ENCODE results near the gene VSIG10L.

VSIG10L gene

GRCh38 chr19:51367565-51368365 lies 25.8 kb upstream of the VSIG10L start:
- Histone ChIP-seq H3K4me2 (peak overlapping the region; percentile 95 to 100 (median 99)), H3K27me3 (no peaks in the 10 kb centered on the region), H3K36me3 (0 out of 22 replicates have a peak, but pooled peaks cover 0 to 5% (median 0%) of the 10 kb centered on the region in 11 experiments), H4K20me1 (peaks cover 0 to 4% (median 0%) of the 10 kb centered on the region in 11 experiments; a peak in 2 of 22 replicates), H3K4me1 (peaks cover 72 to 77% (median 74%) of the 10 kb centered on the region in 10 experiments), H3K27ac (peak overlapping the region; percentile 65 to 99 (median 93); a peak in 21 of 22 replicates), H3K9me3 (replicated peaks in 1 of 11) (no peaks in the 10 kb centered on the region), H3K9ac (peak overlapping the region; percentile 78 to 97 (median 93)), H3K4me3 (peak overlapping the region; percentile 67 to 87 (median 80))
- no peak for TF ChIP-seq Cebpa-rat (IDR thresholded peaks at IDR 0.05)

GRCh38 chr19:51367255-51367564 lies 25.3 kb upstream of the VSIG10L start:
- Histone ChIP-seq H3K4me2 (peak overlapping the region; percentile 89 to 100 (median 98)), H3K9ac (peak overlapping the region; percentile 78 to 97 (median 93)), H3K36me3 (0 out of 22 replicates have a peak, but pooled peaks cover 0 to 5% (median 0%) of the 10 kb centered on the region in 11 experiments), H3K27ac (peak overlapping the region; percentile 65 to 99 (median 93)), H3K27me3 (no peaks in the 10 kb centered on the region), H4K20me1 (peaks cover 0 to 6% (median 0%) of the 10 kb centered on the region in 11 experiments; a peak in 3 of 22 replicates), H3K9me3 (replicated peaks in 1 of 11) (no peaks in the 10 kb centered on the region), H3K4me3 (peak overlapping the region; percentile 67 to 87 (median 80)), H3K4me1 (peaks cover 73 to 78% (median 75%) of the 10 kb centered on the region in 10 experiments)
- no peak for TF ChIP-seq Cebpa-rat (IDR thresholded peaks at IDR 0.05)

GRCh38 chr19:51366389-51367254 lies 24.7 kb upstream of the VSIG10L start:
- Histone ChIP-seq H3K4me1 (peaks cover 71 to 77% (median 75%) of the 10 kb centered on the region in 10 experiments), H3K9ac (peak overlapping the region; percentile 86 to 97 (median 93)), H4K20me1 (peaks cover 0 to 6% (median 0%) of the 10 kb centered on the region in 11 experiments; a peak in 3 of 22 replicates), H3K36me3 (0 out of 22 replicates have a peak, but pooled peaks cover 0 to 5% (median 0%) of the 10 kb centered on the region in 11 experiments), H3K27me3 (no peaks in the 10 kb centered on the region), H3K27ac (peak overlapping the region; percentile 65 to 99 (median 95)), H3K4me3 (peak overlapping the region; percentile 67 to 87 (median 80)), H3K4me2 (peak overlapping the region; percentile 89 to 100 (median 98)), H3K9me3 (replicated peaks in 1 of 11) (no peaks in the 10 kb centered on the region)
- no peak for TF ChIP-seq Cebpa-rat (IDR thresholded peaks at IDR 0.05)

GRCh38 chr19:51365965-51366388 lies 24.0 kb upstream of the VSIG10L start, which contains the start of gene ETFB:
ETFB (minus strand) TSS chr19:51366388; CDS start chr19:51366326, 62 bp downstream.
- Histone ChIP-seq H3K4me2 (peak within 1 kb of the TSS; percentile 95 to 100 (median 98)), H3K9ac (peak within 1 kb of the TSS; percentile 86 to 97 (median 93)), H3K27ac (peak within 1 kb of the TSS; percentile 82 to 99 (median 95)), H3K4me3 (peak within 1 kb of the TSS; percentile 67 to 87 (median 80)), H3K9me3 (replicated peaks in 1 of 11) (no peaks in the 10 kb centered on the region), H3K36me3 (peaks cover 0 to 5% (median 0%) of the 10 kb centered on the region in 11 experiments; a peak in 1 of 22 replicates), H3K4me1 (peaks cover 64 to 76% (median 70%) of the 10 kb centered on the region in 10 experiments), H3K27me3 (no peaks in the 10 kb centered on the region), H4K20me1 (peaks cover 0 to 6% (median 0%) of the 10 kb centered on the region in 11 experiments; a peak in 3 of 22 replicates)
- no peak for TF ChIP-seq Cebpa-rat (IDR thresholded peaks at IDR 0.05)

GRCh38 chr19:51365211-51365964 lies 23.4 kb upstream of the VSIG10L start:
- H3K9ac ChIP-seq, result peak overlapping the region; percentile 86 to 97 (median 93)

GRCh38 chr19:51364200-51365106 lies 22.5 kb upstream of the VSIG10L start:
- Histone ChIP-seq H3K4me2 (peak overlapping the region; percentile 80 to 99 (median 94)), H3K27ac (peak overlapping the region in 7 of 11 experiments; percentile 6 to 39 (median 24); a peak in 6 of 22 replicates), H3K9me3 (replicated peaks in 1 of 11) (no peaks in the 10 kb centered on the region), H3K36me3 (peaks cover 0 to 5% (median 0%) of the 10 kb centered on the region in 11 experiments; a peak in 1 of 22 replicates), H3K9ac (peak overlapping the region in 9 of 11 experiments; percentile 19 to 51 (median 43); a peak in 12 of 22 replicates), H3K27me3 (no peaks in the 10 kb centered on the region), H3K4me3 (no peak overlapping the region; a peak in 2 of 20 replicates), H3K4me1 (peaks cover 49 to 61% (median 55%) of the 10 kb centered on the region in 10 experiments), H4K20me1 (peaks cover 0 to 6% (median 0%) of the 10 kb centered on the region in 11 experiments; a peak in 3 of 22 replicates)
- TF ChIP-seq Cebpa-rat (IDR thresholded peaks at IDR 0.05), result no peak

More at GRCh38 chr19:51365211-51365964, 23.4 kb upstream of the VSIG10L start:
- H4K20me1 ChIP-seq, result peaks cover 0 to 6% (median 0%) of the 10 kb centered on the region in 11 experiments; a peak in 3 of 22 replicates
- H3K4me3 ChIP-seq, result peak overlapping the region; percentile 67 to 87 (median 80)
- no peaks in the 10 kb centered on the region for H3K27me3 ChIP-seq
- peaks cover 0 to 6% (median 0%) of the 10 kb centered on the region in 11 experiments; a peak in 1 of 22 replicates for H3K36me3 ChIP-seq
- H3K27ac ChIP-seq, result peak overlapping the region; percentile 82 to 99 (median 95)
- no peaks in the 10 kb centered on the region for H3K9me3 ChIP-seq (replicated peaks in 1 of 11)
- no peak for TF ChIP-seq Cebpa-rat (IDR thresholded peaks at IDR 0.05)
- peaks cover 59 to 70% (median 64%) of the 10 kb centered on the region in 10 experiments for H3K4me1 ChIP-seq
- peak overlapping the region; percentile 80 to 99 (median 94) for H3K4me2 ChIP-seq

GRCh38 chr19:51361239-51361638 lies 19.3 kb upstream of the VSIG10L start:
- H3K4me1 ChIP-seq, result peaks cover 39 to 57% (median 46%) of the 10 kb centered on the region in 10 experiments
- TF ChIP-seq Cebpa-rat (IDR thresholded peaks at IDR 0.05), result no peak
- H3K27ac ChIP-seq, result peak overlapping the region in 3 of 11 experiments; percentile 2 to 28 (median 25); a peak in 2 of 22 replicates
- no peak overlapping the region for H3K4me3 ChIP-seq
- H4K20me1 ChIP-seq, result peaks cover 0 to 9% (median 0%) of the 10 kb centered on the region in 11 experiments; a peak in 3 of 22 replicates
- H3K36me3 ChIP-seq, result peaks cover 0 to 12% (median 3%) of the 10 kb centered on the region in 11 experiments; a peak in 9 of 22 replicates
- 0 out of 22 replicates have a peak overlapping the region, but pooled peaks of 2 of the 11 experiments have one; percentile 9 to 19 for H3K9ac ChIP-seq
- no peaks in the 10 kb centered on the region for H3K27me3 ChIP-seq
- H3K4me2 ChIP-seq, result no peak overlapping the region; a peak in 1 of 22 replicates
- H3K9me3 ChIP-seq (replicated peaks in 1 of 11), result no peaks in the 10 kb centered on the region

Measured in BLaER1 treated with 17β-estradiol and CSF1 and Interleukin-3, amounts not matched to agents 10 nM and 100 nM (cell line).